NB4 (cell line): Measurements from ENCODE around the gene SERPINB7.

Source experiments
- MYC ChIP-seq: IDR thresholded peaks from 2 replicates; pipeline ENCODE4 v1.6.1; 2011; ENCODE audit warnings: low read depth, low read length
- POLR2A ChIP-seq: IDR thresholded peaks from 2 replicates; pipeline ENCODE4 v1.6.1; 2011; ENCODE audit warnings: mild to moderate bottlenecking; ENCODE audit not compliant: insufficient read length; ENCODE audit errors: extremely low read depth
- TF ChIP-seq, protein P1 (sequence below): IDR thresholded peaks from one replicate; pipeline ENCODE4 v1.5.1; 2012; ENCODE audit warnings: low read depth, low read length
- TF ChIP-seq, protein P2 (sequence below): IDR thresholded peaks from 2 replicates; pipeline ENCODE4 v1.6.1; 2011; ENCODE audit warnings: low read depth, low read length

DNA sequence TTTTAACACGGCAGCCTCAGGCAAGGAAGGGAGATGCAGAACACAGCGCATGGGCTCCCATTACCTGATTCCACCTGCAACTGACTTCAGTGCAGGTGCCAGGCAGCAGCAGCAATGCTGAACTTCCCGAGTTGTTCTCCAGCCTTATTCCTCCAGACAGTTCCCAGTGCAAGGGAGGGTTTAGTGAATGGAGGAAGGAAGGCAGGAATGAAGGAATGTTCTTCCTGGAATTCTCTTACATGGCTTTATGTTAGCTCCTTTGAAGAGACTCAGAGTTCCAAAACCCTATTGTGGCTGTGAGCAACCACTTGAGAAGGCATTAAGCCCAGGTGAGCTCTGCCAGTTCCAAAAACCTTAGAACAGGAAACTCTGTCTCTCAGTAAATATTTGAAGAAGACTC is 45.5 kb downstream of the SERPINB7 start:
- TF ChIP-seq, protein P1, sequence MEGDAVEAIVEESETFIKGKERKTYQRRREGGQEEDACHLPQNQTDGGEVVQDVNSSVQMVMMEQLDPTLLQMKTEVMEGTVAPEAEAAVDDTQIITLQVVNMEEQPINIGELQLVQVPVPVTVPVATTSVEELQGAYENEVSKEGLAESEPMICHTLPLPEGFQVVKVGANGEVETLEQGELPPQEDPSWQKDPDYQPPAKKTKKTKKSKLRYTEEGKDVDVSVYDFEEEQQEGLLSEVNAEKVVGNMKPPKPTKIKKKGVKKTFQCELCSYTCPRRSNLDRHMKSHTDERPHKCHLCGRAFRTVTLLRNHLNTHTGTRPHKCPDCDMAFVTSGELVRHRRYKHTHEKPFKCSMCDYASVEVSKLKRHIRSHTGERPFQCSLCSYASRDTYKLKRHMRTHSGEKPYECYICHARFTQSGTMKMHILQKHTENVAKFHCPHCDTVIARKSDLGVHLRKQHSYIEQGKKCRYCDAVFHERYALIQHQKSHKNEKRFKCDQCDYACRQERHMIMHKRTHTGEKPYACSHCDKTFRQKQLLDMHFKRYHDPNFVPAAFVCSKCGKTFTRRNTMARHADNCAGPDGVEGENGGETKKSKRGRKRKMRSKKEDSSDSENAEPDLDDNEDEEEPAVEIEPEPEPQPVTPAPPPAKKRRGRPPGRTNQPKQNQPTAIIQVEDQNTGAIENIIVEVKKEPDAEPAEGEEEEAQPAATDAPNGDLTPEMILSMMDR = no peak
- TF ChIP-seq MYC (no peak), POLR2A (no peak)
- TF ChIP-seq, protein P2, sequence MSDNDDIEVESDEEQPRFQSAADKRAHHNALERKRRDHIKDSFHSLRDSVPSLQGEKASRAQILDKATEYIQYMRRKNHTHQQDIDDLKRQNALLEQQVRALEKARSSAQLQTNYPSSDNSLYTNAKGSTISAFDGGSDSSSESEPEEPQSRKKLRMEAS = no peak
